ENCODE results near the gene RABGAP1L.
"Not testable (repeated sequence)": the region's sequence is repeated elsewhere in the genome, so short reads cannot be mapped to it uniquely, and the experiment has no call there.

RABGAP1L gene

GRCh38 chr1:174314433-174314832 is 155.1 kb downstream of the RABGAP1L start:
- no peak for DNase-seq

GRCh38 chr1:174315239-174315638 is 155.9 kb downstream of the RABGAP1L start:
- DNase-seq, result no peak

DNA sequence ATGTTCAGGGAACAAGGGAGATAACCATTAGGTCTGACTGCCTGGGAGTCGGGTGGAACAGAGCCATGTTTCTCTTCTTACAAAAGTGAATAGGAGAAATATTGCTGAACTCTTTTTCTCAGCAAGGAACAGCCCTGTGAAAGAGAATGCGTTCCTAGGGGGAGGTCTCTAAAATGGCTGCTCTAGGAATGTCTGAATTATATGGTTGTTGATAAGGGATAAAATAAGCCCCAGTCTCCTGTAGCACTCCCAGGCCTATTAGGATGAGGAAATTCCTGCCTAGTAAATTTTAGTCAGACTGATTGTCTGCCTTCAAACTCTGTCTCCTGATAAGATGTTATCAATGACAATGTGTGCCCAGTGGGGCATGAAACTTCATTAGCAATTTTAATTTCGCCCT is 161.6 kb downstream of the RABGAP1L start:
- not testable (repeated sequence) for DNase-seq

GRCh38 chr1:174322202-174322862 is 163.0 kb downstream of the RABGAP1L start:
- no peak for DNase-seq

DNA sequence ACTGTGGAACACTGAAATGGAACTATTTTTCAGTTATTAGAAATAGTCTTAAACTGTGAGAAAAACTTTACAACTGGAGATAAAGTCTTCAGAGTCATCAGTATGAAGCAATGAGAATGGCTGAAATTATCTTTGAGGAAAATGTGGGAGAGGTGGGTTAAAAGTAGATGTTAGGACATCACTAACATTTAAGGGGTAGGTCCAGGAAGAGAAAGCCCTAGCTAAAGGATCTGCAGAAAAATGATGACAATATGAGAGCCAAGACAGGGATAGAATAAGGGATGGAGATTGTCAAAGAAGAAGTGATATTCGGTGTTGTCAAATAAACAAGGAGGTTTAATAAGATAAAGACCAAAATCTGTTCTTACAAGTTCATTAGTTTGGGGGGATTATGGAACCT is 165.2 kb downstream of the RABGAP1L start:
- no peak for DNase-seq

GRCh38 chr1:174324939-174325338 is 165.6 kb downstream of the RABGAP1L start:
- no peak for DNase-seq

GRCh38 chr1:174326278-174326677 is 167.0 kb downstream of the RABGAP1L start:
- no peak for DNase-seq

- DNase-seq, result no peak
These were observed 174.1 kb downstream of the RABGAP1L start for GRCh38 chr1:174333437-174333836.

- DNase-seq, result no peak
These were observed 177.8 kb downstream of the RABGAP1L start for GRCh38 chr1:174337000-174337681.

- DNase-seq, result not testable (repeated sequence)
These were observed 181.1 kb downstream of the RABGAP1L start for GRCh38 chr1:174340404-174340803.

GRCh38 chr1:174344162-174344561 is 184.8 kb downstream of the RABGAP1L start:
- no peak for DNase-seq

DNA sequence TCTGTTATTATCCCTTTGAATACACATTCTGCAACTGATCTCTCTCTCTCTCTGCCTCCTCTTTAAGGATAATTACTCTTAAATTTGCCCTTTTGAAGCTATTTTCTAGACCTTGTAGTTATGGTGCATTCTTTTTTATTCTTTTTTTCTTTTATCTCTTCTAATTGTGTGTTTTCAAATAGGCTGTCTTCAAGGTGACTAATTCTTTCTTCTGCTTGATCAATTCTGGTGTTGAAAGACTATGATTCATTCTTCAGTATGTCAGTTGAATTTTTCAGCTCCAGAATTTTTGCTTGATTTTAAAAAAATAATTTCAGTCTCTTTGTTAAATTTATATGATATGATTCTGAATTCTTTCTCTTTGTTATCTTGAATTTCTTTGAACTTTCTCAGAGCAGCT is 192.8 kb downstream of the RABGAP1L start:
- DNase-seq, result no peak

DNA sequence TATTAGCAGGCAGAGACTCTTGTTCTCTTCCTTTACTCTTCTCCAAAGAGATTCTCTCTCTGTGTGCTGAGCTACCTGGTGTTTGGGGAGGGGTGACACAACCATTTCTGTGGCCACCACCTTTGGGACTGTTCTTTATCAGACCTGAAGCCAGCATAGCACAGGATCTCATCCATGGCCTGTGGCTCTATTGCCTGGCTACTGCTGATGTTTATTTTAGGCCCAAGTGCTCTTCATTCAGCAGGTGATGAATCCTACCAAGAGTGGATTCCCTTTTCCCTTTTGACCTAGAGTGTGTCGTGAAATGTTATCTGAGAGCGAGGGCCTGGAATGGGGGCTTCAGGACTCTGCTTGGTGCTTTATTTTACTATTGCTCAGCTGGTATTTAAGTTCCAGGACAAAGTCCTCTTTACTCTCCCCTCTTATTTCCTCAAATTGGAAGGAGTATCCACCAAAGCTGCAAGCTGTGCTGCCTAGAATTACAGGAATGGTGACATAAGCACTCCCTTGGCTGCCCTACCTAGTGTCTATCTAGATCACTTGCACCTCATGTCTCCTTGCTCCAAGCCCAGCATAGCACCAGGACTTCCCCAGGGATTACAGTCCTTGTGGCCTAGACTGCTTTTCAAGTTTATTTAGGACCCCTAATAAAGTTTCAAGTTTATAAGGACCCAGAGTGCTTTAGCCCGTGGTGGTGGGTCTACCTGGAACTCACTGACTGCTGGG is 193.7 kb downstream of the RABGAP1L start:
- no peak for DNase-seq

GRCh38 chr1:174358344-174358743 is 199.0 kb downstream of the RABGAP1L start:
- DNase-seq, result no peak

DNA sequence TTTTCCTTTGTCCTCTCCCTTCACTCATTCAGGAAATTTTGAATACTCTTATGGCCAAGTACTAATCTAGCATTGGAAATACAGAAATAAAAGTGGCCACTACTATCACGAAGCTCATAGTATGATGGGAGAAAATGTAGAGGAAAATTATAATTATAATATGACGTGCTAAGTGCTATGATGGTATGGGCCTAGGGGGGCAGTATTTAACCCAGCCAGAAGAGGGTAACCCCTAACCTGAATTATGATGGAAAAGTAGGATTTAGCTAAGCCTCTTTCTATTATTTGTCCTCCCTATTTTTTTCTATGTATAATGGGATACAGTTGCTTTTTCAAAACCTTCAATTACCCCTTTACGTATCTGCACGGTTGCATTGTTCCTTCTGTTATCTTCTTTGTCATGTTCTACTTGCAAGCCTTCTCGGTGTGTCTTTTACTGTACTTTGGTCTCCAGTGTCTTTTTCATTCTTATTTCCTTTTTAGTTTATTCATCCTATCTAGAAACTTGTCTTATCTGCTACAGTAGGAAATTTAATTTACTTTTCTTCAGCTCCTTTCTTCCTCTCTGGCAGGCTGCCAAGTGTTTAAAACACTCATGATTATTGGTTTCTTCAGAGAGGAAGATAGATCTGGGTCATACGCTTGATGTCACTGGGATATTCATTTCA is 199.6 kb downstream of the RABGAP1L start:
- no peak for DNase-seq

- DNase-seq, result no peak
These were observed 200.1 kb downstream of the RABGAP1L start for GRCh38 chr1:174359454-174359805.

GRCh38 chr1:174364996-174365736 is 205.8 kb downstream of the RABGAP1L start:
- DNase-seq, result peak; percentile 55 to 69

- DNase-seq, result no peak
These were observed 207.6 kb downstream of the RABGAP1L start for GRCh38 chr1:174366946-174367345.

DNA sequence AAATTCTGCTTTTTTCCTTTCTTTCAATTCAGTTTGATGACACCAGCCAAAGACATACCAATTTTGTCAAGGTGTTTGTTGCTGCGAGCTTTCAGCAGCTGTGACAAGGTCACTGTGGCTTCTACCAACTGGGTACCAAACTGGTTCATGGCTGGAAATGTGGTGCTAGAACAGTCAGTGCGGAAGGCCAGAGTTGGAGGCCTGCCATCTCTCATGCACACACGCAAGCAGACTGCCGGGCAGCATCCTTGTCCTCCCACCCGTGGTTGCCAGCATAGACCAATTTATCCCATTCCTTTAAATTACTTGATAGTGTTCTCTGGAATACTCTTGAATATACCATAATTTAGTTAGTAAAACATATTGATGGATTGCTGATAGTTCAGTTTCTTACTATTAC is 208.6 kb downstream of the RABGAP1L start:
- peak in 1 of 2 donors; percentile 1 for DNase-seq

GRCh38 chr1:174376030-174376429 is 216.7 kb downstream of the RABGAP1L start:
- DNase-seq, result no peak

DNA sequence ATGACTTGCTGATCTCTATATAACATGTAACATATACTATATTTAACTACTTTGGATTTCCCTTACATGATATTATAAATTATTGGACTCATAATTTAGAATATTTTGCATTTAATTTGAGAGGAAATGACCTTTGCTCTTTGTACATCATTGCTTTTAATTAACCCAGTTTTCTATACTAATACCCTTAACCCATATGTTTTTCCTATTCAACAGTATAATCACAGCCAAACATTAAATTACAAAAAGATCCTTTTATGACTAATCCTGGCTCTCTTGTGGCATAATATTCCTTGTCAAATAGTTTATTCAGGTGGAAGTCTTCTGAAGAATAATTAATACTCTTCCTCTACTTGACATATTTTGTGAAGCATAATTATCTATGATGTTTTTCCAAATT is 232.4 kb downstream of the RABGAP1L start:
- DNase-seq, result no peak

GRCh38 chr1:174393885-174394284 is 234.6 kb downstream of the RABGAP1L start:
- no peak for DNase-seq

- no peak for DNase-seq
These were observed 237.9 kb downstream of the RABGAP1L start for GRCh38 chr1:174397261-174397660.
